IMR-90 (cell line): ENCODE results near the gene TBC1D4. TPM values are rescaled to one million over a fixed set of nuclear protein-coding genes. Genes with fewer than 3 reads are reported as not detected.

Source experiments
- ATAC-seq: fragments of 200-7000 bp; cut with Tn5 transposase; 2 replicates; pipeline ENCODE4 v1.9.1; 2020; ENCODE audit warnings: low read depth, mild to moderate bottlenecking, moderate library complexity
- BruUV-seq: library from RNA; stranded (reverse); fragments of 400-500 nt; replicated peaks from 2 replicates; lab custom pipeline; 2021; lab: Mats Ljungman, UMichigan
- CTCF ChIA-PET: fragments of 300-600 bp; formaldehyde crosslinking; extraction: SDS; loops from one replicate; lab custom pipeline; 2021; ENCODE audit warnings: antibody characterized with exemption; lab: Yijun Ruan, JAX
- POLR2A ChIA-PET: fragments of 300-600 bp; sonication (Branson Sonifier 250); formaldehyde crosslinking; loops from one replicate; lab custom pipeline; 2022; ENCODE audit warnings: antibody characterized with exemption; ENCODE audit not compliant: unreplicated experiment; lab: Charles Lee
- DNase-seq: peaks from one replicate; pipeline ENCODE4 v3.0.0; 2013
- H2AFZ ChIP-seq: replicated peaks from 2 replicates; pipeline ENCODE3; 2013; ENCODE audit warnings: low read length, mild to moderate bottlenecking; ENCODE audit not compliant: poor library complexity
- H2AK5ac ChIP-seq: 2 replicates; pipeline ENCODE4 v1.6.1; 2013; ENCODE audit warnings: low read depth, low read length, inconsistent platforms
- H2AK9ac ChIP-seq: replicated peaks from 2 replicates; pipeline ENCODE3; 2013; ENCODE audit warnings: mild to moderate bottlenecking, low read depth, low read length, moderate library complexity; ENCODE audit not compliant: poor library complexity
- H2BK120ac ChIP-seq: 2 replicates; pipeline ENCODE4 v1.6.1; 2013; ENCODE audit warnings: low read depth, low read length, inconsistent platforms
- H2BK15ac ChIP-seq: 3 replicates; pipeline ENCODE4 v1.6.1; 2013; ENCODE audit warnings: low read depth, low read length, inconsistent platforms
- H2BK20ac ChIP-seq: 2 replicates; pipeline ENCODE4 v1.6.1; 2013; ENCODE audit warnings: low read depth, mild to moderate bottlenecking, inconsistent platforms, low read length, moderate library complexity
- H2BK5ac ChIP-seq: 2 replicates; pipeline ENCODE4 v1.6.1; 2013; ENCODE audit warnings: mild to moderate bottlenecking, low read depth, low read length, inconsistent platforms; ENCODE audit not compliant: poor library complexity, severe bottlenecking
- H3K14ac ChIP-seq: replicated peaks from 2 replicates; pipeline ENCODE4 v1.6.1; 2013; ENCODE audit warnings: low read depth, low read length, inconsistent platforms
- H3K18ac ChIP-seq: 2 replicates; pipeline ENCODE4 v1.6.1; 2013; ENCODE audit warnings: low read depth, low read length, control low read depth
- H3K23ac ChIP-seq: 2 replicates; pipeline ENCODE4 v1.6.1; 2013; ENCODE audit warnings: low read depth, low read length, inconsistent platforms
- H3K27ac ChIP-seq: 2 replicates; pipeline ENCODE4 v1.5.1; 2013; ENCODE audit warnings: mild to moderate bottlenecking, control low read depth, low read length; ENCODE audit not compliant: insufficient read depth
- H3K27me3 ChIP-seq: 2 replicates; pipeline ENCODE4 v1.6.1; 2013; ENCODE audit warnings: low read length; ENCODE audit not compliant: control insufficient read depth, insufficient read depth
- H3K36me3 ChIP-seq: 2 replicates; pipeline ENCODE4 v1.6.1; 2013; ENCODE audit warnings: low read length, mixed read lengths; ENCODE audit not compliant: control insufficient read depth, insufficient read depth
- H3K4ac ChIP-seq: 2 replicates; pipeline ENCODE4 v1.6.1; 2013; ENCODE audit warnings: low read depth, low read length, inconsistent platforms
- H3K4me1 ChIP-seq: 2 replicates; pipeline ENCODE4 v1.6.1; 2013; ENCODE audit warnings: low read length, mixed read lengths; ENCODE audit not compliant: control insufficient read depth, insufficient read depth
- H3K4me2 ChIP-seq: 2 replicates; pipeline ENCODE4 v1.6.1; 2013; ENCODE audit warnings: low read depth, mild to moderate bottlenecking, control low read depth, low read length, moderate library complexity
- H3K4me3 ChIP-seq: 2 replicates; pipeline ENCODE4 v1.5.1; 2013; ENCODE audit warnings: low read depth, mild to moderate bottlenecking, control low read depth, low read length, moderate library complexity; ENCODE audit not compliant: insufficient read depth
- H3K56ac ChIP-seq: 2 replicates; pipeline ENCODE4 v1.6.1; 2013; ENCODE audit warnings: low read length, inconsistent platforms; ENCODE audit not compliant: insufficient read depth; ENCODE audit errors: extremely low read depth
- H3K79me1 ChIP-seq, 2 experiments: 2 replicates each; pipeline ENCODE4 v1.6.1; 2013; ENCODE audit warnings: low read length in 2 of 2, inconsistent platforms in 1 of 2, low read depth in 1 of 2
- H3K9ac ChIP-seq: 2 replicates; pipeline ENCODE4 v1.6.1; 2013; ENCODE audit warnings: low read depth, low read length, control low read depth
- H3K9me1 ChIP-seq: 2 replicates; pipeline ENCODE4 v1.6.1; 2013; ENCODE audit warnings: low read length, inconsistent platforms; ENCODE audit not compliant: insufficient read depth
- H3K9me3 ChIP-seq: 2 replicates; pipeline ENCODE4 v1.6.1; 2013; ENCODE audit warnings: low read length; ENCODE audit not compliant: control insufficient read depth, insufficient read depth
- H4K20me1 ChIP-seq: 2 replicates; pipeline ENCODE4 v1.6.1; 2013; ENCODE audit warnings: low read length, inconsistent platforms; ENCODE audit not compliant: insufficient read depth
- H4K5ac ChIP-seq: 2 replicates; pipeline ENCODE4 v1.6.1; 2013; ENCODE audit warnings: mild to moderate bottlenecking, low read depth, low read length, control low read depth
- H4K8ac ChIP-seq, 2 experiments: 2 replicates each; pipeline ENCODE4 v1.6.1; 2013; ENCODE audit warnings: low read depth in 2 of 2, low read length in 2 of 2, control low read depth in 1 of 2, inconsistent platforms in 1 of 2
- H4K91ac ChIP-seq: 2 replicates; pipeline ENCODE4 v1.6.1; 2013; ENCODE audit warnings: low read depth, low read length, inconsistent platforms; ENCODE audit not compliant: insufficient read depth
- CEBPB ChIP-seq: IDR thresholded peaks from 2 replicates; pipeline ENCODE4 v1.6.1; 2012; ENCODE audit warnings: low read depth, low read length, improper control_type of control experiment
- CHD1 ChIP-seq: IDR thresholded peaks from 2 replicates; pipeline ENCODE4 v1.6.1; 2012; ENCODE audit warnings: low read depth, low read length, improper control_type of control experiment
- ELK1 ChIP-seq: fragments of 150-350 bp; IDR thresholded peaks from 2 replicates; pipeline ENCODE4 v1.6.1; 2016; ENCODE audit warnings: low read depth, mild to moderate bottlenecking, low read length, moderate library complexity, borderline replicate concordance
- FOS ChIP-seq: fragments of 150-350 bp; IDR thresholded peaks from 2 replicates; pipeline ENCODE4 v1.6.1; 2016; ENCODE audit warnings: low read depth, low read length
- MAFK ChIP-seq: IDR thresholded peaks from 2 replicates; pipeline ENCODE4 v1.6.1; 2012; ENCODE audit warnings: low read depth, low read length, improper control_type of control experiment
- SMC3 ChIP-seq: fragments of 150-350 bp; IDR thresholded peaks from 2 replicates; pipeline ENCODE4 v1.6.1; 2016; ENCODE audit warnings: low read depth, mild to moderate bottlenecking, antibody characterized with exemption, low read length, moderate library complexity
- WGBS, 2 experiments: methylation state at CpG; one replicate each; pipeline versions ENCODE4 v1.1.5 to v1.1.7; 2013; ENCODE audit warnings: missing lambda C conversion rate in 2 of 2; ENCODE audit not compliant: insufficient read length in 1 of 2; ENCODE audit errors: extremely low coverage in 2 of 2; 5-methylcytosine and 5-hydroxymethylcytosine counted together
- dilution Hi-C: fragments of 300-500 bp; cut with HindIII; formaldehyde crosslinking; loops from one replicate; pipeline ENCODE4 v1.14.3; 2018; ENCODE audit warnings: low sequenced_read_pairs; ENCODE audit not compliant: unreplicated experiment
- in situ Hi-C: fragments of 300-500 bp; cut with MboI; formaldehyde crosslinking; loops from 3 replicates; pipeline ENCODE4 v1.14.3; 2019; ENCODE audit warnings: low sequenced_read_pairs, inconsistent platforms, mixed read lengths
- intact Hi-C: fragments of 100-400 bp; cut with micrococcal nuclease; formaldehyde crosslinking; loops from 2 replicates; pipeline ENCODE4 v1.10.0; 2022
- polyA plus RNA-seq, 3 experiments: library from polyadenylated mRNA; depleted of rRNA; stranded (reverse); fragments of >200 nt; gene quantifications; 2 replicates each; pipeline ENCODE4 v1.2.3, GENCODE V29; 2012; ENCODE audit warnings: low replicate concordance in 1 of 3
- total RNA-seq: library from RNA; depleted of rRNA; stranded (reverse); fragments of >200 nt; gene quantifications from 2 replicates; pipeline ENCODE4 v1.2.3, GENCODE V29; 2012

TBC1D4 gene
- total and polyA plus RNA-seq, 2 of the 4 experiments (the other 2 are of a cell fraction): 7.5 to 22.8 TPM

- H3K36me3 ChIP-seq: no peaks in the 10 kb centered on the region
- no peak overlapping the region for H2AK5ac ChIP-seq
- H3K9ac ChIP-seq: no peak overlapping the region
- no peak overlapping the region for H4K5ac ChIP-seq
- peaks cover 11% of the 10 kb centered on the region for H3K4me1 ChIP-seq
- peak; percentile 21 for DNase-seq
- no peak for TF ChIP-seq ELK1
- TF ChIP-seq CEBPB: 0 out of 2 replicates have a peak, but pooled peaks have one; percentile 37
- no peak for TF ChIP-seq MAFK
- no peak for TF ChIP-seq SMC3
- TF ChIP-seq CHD1: no peak
- no peak for TF ChIP-seq FOS
- H3K4ac ChIP-seq: no peak overlapping the region
- H2BK20ac ChIP-seq: no peak overlapping the region
- no peak overlapping the region for H3K18ac ChIP-seq
- no peaks in the 10 kb centered on the region for H3K27me3 ChIP-seq
- H2AK9ac ChIP-seq: no peak overlapping the region
- H3K27ac ChIP-seq: no peak overlapping the region
- H3K79me1 ChIP-seq: peaks cover 9 to 15% of the 10 kb centered on the region in 2 experiments
- H3K23ac ChIP-seq: no peak overlapping the region
- intact Hi-C loops: loop anchor here (5.0 kb wide), 1 partner anchor 37 kb away; no protein-coding TSS in a partner anchor
- in situ Hi-C loops: no loop called here
- H4K8ac ChIP-seq: no peak overlapping the region
- no peak overlapping the region for H3K4me3 ChIP-seq
- POLR2A ChIA-PET: no interaction called here
- no peak overlapping the region for H4K91ac ChIP-seq
- H3K9me3 ChIP-seq: no peaks in the 10 kb centered on the region
- CTCF ChIA-PET: no interaction called here
- dilution Hi-C loops: no loop called here
- H2BK15ac ChIP-seq: no peak overlapping the region
- no CpG with 5 or more reads among the region's 2 CpGs for whole genome bisulfite sequencing, 2 experiments
- H3K14ac ChIP-seq: no peak overlapping the region
- no peaks in the 10 kb centered on the region for H4K20me1 ChIP-seq
- BruUV-seq: no TSS peak
- H3K56ac ChIP-seq: no peak overlapping the region
- H2BK5ac ChIP-seq: no peak overlapping the region
- no peak overlapping the region for H3K4me2 ChIP-seq
- no peak overlapping the region for H2BK120ac ChIP-seq
- H3K9me1 ChIP-seq: peaks cover 11% of the 10 kb centered on the region
- H2AFZ ChIP-seq: no peak overlapping the region
- ATAC-seq: peak; percentile 33; the same call in 1 of the 2 replicates
Observed at GRCh38 chr13:75418997-75419396, 63.0 kb downstream of the TBC1D4 start.
